ENCODE measurements around the gene CTCF.

Gene CTCF

DNA sequence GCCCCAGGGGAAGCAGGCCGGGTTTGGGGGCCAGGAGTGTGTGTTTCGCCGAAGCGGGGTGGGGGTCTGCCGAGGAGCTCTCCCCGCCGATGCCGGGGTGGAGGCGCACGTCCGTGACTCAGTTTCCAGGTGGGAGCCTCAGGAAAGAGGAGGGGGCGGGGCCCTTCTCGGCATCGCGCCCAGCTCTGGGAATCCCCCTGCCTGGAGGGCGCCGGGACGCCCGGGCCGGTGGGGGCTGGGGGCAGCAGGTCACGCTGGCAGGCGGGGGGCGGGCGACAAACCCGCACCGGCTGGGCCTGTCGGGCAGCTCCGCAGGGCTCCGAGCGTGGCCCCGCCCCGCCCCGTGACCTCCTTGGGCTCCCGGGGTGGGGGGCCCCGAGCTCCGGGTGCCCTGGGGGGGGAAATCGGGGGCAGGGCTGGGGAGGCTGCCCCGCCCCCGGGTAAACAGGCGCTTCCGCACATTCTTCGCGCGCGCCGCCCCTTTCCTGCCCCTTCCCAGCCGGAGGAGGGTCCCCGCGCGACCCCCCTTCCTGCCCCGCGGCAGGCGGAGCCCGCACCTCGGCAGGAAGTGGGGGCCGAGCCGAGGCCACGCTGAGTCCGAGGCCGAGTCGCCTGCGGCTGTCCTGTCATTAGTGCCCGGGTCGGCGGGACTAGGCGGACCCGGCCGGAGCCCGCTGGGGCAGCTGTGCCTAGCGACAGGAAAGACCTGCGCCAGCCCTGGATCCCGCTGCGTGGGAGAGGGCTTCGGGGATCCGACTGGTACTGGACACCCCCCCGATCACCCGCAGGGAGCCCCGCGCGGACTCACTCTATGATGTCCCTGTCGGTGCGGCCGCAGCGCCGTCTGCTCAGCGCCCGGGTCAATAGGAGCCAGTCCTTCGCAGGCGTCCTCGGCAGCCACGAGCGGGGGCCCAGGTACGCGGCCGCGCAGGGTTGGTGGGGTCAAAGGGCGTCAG lies 24.4 kb upstream of the CTCF start:
- TF ChIP-seq, protein P1, sequence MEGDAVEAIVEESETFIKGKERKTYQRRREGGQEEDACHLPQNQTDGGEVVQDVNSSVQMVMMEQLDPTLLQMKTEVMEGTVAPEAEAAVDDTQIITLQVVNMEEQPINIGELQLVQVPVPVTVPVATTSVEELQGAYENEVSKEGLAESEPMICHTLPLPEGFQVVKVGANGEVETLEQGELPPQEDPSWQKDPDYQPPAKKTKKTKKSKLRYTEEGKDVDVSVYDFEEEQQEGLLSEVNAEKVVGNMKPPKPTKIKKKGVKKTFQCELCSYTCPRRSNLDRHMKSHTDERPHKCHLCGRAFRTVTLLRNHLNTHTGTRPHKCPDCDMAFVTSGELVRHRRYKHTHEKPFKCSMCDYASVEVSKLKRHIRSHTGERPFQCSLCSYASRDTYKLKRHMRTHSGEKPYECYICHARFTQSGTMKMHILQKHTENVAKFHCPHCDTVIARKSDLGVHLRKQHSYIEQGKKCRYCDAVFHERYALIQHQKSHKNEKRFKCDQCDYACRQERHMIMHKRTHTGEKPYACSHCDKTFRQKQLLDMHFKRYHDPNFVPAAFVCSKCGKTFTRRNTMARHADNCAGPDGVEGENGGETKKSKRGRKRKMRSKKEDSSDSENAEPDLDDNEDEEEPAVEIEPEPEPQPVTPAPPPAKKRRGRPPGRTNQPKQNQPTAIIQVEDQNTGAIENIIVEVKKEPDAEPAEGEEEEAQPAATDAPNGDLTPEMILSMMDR (IDR thresholded peaks at IDR 0.05; ENCODE audit: insufficient read depth, low read length, missing control alignments) = no peak
- peak overlapping the region; percentile 68 for H3K4me3 ChIP-seq (ENCODE audit: low read depth, low read length)
- DNase-seq (ENCODE audit: low read depth, low spot score) = no peak
- CTCF ChIA-PET = interaction anchor here (1.2 to 11.0 kb wide), 4 partner anchors 8 to 126 kb away, joined by 3 to 138 read pairs (median 62); partner anchors contain the start of gene RIPOR1
- POLR2A ChIA-PET = interaction anchor here (0.9 kb wide), 1 partner anchor 43 kb away, joined by 3 read pairs; no protein-coding TSS in a partner anchor

DNA sequence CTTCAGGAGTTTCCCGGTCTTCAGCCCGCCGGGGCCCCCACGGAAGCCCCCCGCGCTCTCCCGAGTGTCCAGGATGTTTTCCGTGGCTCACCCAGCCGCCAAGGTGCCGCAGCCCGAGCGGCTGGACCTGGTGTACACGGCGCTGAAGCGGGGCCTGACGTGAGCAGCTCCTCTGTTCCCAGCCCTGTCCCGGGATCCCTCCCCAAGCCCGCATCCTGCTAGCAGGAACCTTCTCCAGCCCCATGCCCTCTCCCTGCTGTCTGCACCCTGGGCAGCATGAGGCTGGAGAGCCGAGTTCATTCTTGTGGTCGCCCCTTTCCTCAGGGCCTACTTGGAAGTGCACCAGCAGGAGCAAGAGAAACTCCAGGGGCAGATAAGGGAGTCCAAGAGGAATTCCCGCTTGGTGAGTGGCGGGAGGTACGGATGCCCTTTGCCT lies 23.6 kb upstream of the CTCF start:
- TF ChIP-seq, protein P1 (IDR thresholded peaks at IDR 0.05; ENCODE audit: insufficient read depth, low read length, missing control alignments) = no peak
- DNase-seq (ENCODE audit: low read depth, low spot score) = no peak
- peak overlapping the region; percentile 68 for H3K4me3 ChIP-seq (ENCODE audit: low read depth, low read length)
- POLR2A ChIA-PET = no interaction called here
- CTCF ChIA-PET = interaction anchor here (0.6 to 11.0 kb wide), 6 partner anchors 7 to 129 kb away, joined by 5 to 115 read pairs (median 9); partner anchors contain the start of genes C16orf86, CTCF, ENKD1 and RIPOR1

DNA sequence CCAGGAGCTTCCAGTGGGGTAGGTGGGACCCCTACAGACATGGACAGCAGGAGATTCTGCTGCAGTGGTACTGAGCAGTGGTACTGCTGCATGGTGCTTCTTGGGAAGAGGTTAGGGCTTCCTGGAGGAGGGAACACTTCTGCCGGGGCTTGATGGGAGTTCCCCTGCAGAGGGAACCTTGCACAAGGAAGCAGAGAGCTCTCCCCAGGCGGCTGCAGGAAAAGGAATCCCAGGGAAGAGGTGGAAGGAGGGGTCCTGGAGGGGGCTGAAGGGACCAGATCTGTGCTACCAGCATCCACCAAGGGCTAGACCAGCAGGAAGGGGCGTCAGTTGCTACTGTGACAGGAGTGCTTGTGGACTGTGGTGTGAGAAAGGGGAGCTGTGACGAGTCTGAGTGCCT lies 23.1 kb upstream of the CTCF start:
- no peak overlapping the region for H3K4me3 ChIP-seq (ENCODE audit: low read depth, low read length)
- CTCF ChIA-PET = interaction anchor here (0.6 to 11.0 kb wide), 8 partner anchors 7 to 128 kb away, joined by 3 to 115 read pairs (median 9); partner anchors contain the start of genes C16orf86, CTCF, ENKD1 and RIPOR1
- POLR2A ChIA-PET = no interaction called here
- no peak for DNase-seq (ENCODE audit: low read depth, low spot score)
- TF ChIP-seq, protein P1 (IDR thresholded peaks at IDR 0.05; ENCODE audit: insufficient read depth, low read length, missing control alignments) = no peak

DNA sequence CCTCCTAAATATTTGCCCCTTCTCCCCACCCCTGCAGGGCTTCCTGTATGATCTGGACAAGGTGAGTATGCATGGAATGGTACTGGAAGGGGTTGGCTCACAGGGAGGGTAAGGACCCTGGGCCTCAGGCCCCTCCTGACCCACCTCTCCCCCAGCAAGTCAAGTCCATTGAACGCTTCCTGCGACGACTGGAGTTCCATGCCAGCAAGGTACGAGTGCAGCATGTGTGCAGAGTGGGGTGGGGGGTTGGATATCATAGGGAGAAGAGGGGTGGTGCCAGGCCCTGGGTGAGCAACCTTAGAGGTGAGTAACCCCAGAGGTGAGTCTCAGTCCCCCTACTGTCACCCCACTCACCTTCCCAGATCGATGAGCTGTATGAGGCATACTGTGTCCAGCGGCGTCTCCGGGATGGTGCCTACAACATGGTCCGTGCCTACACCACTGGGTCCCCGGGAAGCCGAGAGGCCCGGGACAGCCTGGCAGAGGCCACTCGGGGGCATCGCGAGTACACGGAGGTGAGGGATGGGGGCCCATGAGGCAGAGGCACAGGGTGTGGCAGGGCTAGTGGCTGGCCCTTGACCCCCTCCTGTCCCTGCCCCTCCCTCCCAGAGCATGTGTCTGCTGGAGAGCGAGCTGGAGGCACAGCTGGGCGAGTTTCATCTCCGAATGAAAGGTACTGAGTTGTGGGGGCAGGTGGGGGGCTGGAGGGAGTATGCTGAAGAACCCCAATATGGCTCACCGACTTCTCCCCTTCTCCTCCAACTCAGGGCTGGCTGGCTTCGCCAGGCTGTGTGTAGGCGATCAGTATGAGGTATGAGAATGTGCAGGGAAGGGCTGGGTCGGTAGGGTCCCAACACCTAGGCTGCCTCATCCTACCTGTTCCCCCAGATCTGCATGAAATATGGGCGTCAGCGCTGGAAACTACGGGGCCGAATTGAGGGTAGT lies 22.4 kb upstream of the CTCF start:
- TF ChIP-seq, protein P1 (IDR thresholded peaks at IDR 0.05; ENCODE audit: insufficient read depth, low read length, missing control alignments) = no peak
- CTCF ChIA-PET = interaction anchor here (0.7 to 4.0 kb wide), 8 partner anchors 11 to 133 kb away, joined by 3 to 20 read pairs (median 7); partner anchors contain the start of genes C16orf86, CARMIL2, CTCF and ENKD1
- POLR2A ChIA-PET = interaction anchor here (1.2 kb wide), 1 partner anchor 10 kb away, joined by 3 read pairs; no protein-coding TSS in a partner anchor
- no peak overlapping the region for H3K4me3 ChIP-seq (ENCODE audit: low read depth, low read length)
- no peak for DNase-seq (ENCODE audit: low read depth, low spot score)

DNA sequence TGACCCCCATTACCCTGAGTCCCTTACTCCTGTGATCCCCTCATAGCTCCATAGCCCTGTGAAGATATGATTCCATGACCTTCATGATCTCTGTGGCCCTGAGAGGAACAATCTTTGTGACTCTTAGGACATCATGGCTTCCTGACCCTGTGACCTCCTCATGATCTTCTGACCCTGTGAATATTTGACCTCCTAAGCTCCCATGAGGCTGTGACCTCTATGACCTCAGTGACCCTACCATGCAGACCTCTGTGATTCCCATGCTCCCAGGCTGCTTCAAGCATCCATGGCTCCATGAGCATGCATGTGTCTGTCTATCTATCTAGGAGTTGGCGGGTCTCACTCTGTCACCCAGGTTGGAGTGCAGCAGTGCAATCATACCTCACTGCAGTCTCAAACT lies 21.6 kb upstream of the CTCF start:
- CTCF ChIA-PET = interaction anchor here (0.7 to 4.0 kb wide), 8 partner anchors 12 to 276 kb away, joined by 3 to 20 read pairs (median 7); partner anchors contain the start of genes C16orf86, CARMIL2, CTCF and ENKD1

More for the DNA sequence above, 21.6 kb upstream of the CTCF start:
- H3K4me3 ChIP-seq (ENCODE audit: low read depth, low read length) = no peak overlapping the region
- no peak for DNase-seq (ENCODE audit: low read depth, low spot score)
- POLR2A ChIA-PET = interaction anchor here (1.2 kb wide), 1 partner anchor 10 kb away, joined by 3 read pairs; no protein-coding TSS in a partner anchor
- TF ChIP-seq, protein P1 (IDR thresholded peaks at IDR 0.05; ENCODE audit: insufficient read depth, low read length, missing control alignments) = no peak

Measured in AG04449 (cell line).